ENCODE measurements around the gene RNF130. TPM values are rescaled to one million over a fixed set of nuclear protein-coding genes. Genes with fewer than 3 reads are reported as not detected.

RNF130 gene
- total and polyA plus RNA-seq, 4 donors, result 24.9 to 93.1 (median 51.4) TPM

- no peak overlapping the region for H3K27ac ChIP-seq (ENCODE audit: low read depth in 1 of 2, low read length in 2 of 2)
- no peaks in the 10 kb centered on the region for H3K9me3 ChIP-seq (ENCODE audit: control insufficient read depth in 4 of 4, low read length in 3 of 4)
- H3K9ac ChIP-seq (ENCODE audit: low read depth in 1 of 2, low read length in 2 of 2), result no peak overlapping the region
- no peak overlapping the region for H3K4me3 ChIP-seq (ENCODE audit: low read depth in 1 of 3, low read length in 3 of 3)
- TF ChIP-seq HNF4A (conservative IDR thresholded peaks at IDR 0.05) (no peak), JUND (IDR thresholded peaks at IDR 0.05) (no peak), FOXA2 (IDR thresholded peaks at IDR 0.05) (no peak), MAX (IDR thresholded peaks at IDR 0.05) (no peak), HNF4G (IDR thresholded peaks at IDR 0.05) (no peak), TAF1 (conservative IDR thresholded peaks at IDR 0.05) (no peak), EGR1 (IDR thresholded peaks at IDR 0.05; ENCODE audit: low read depth in 2 of 2) (no peak), RAD21 (IDR thresholded peaks at IDR 0.05) (no peak), ZBTB33 (IDR thresholded peaks at IDR 0.05) (no peak), RXRA (IDR thresholded peaks at IDR 0.05) (no peak)
- no peaks in the 10 kb centered on the region for H3K36me3 ChIP-seq (ENCODE audit: control insufficient read depth in 4 of 4, insufficient read depth in 3 of 4, low read depth in 1 of 4, low read length in 3 of 4)
- 97% methylated on average over 8 of the region's 8 CpGs for WGBS
- H3K4me1 ChIP-seq (ENCODE audit: control insufficient read depth in 4 of 4, insufficient read depth in 4 of 4, low read length in 3 of 4), result peaks cover 0 to 15% (median 11%) of the 10 kb centered on the region in 4 donors
- no peak for DNase-seq (ENCODE audit: low spot score)
- no peaks in the 10 kb centered on the region for H3K27me3 ChIP-seq (ENCODE audit: control insufficient read depth in 4 of 4, insufficient read depth in 4 of 4, low read length in 3 of 4)
These were observed 17.0 kb upstream of the RNF130 start for GRCh38 chr5:180088561-180088960.

GRCh38 chr5:180086816-180087399, 15.3 kb upstream of the RNF130 start:
- no peak for DNase-seq (ENCODE audit: low spot score)
- Histone ChIP-seq H3K27me3 (ENCODE audit: control insufficient read depth in 4 of 4, insufficient read depth in 4 of 4, low read length in 3 of 4) (no peaks in the 10 kb centered on the region), H3K4me1 (ENCODE audit: control insufficient read depth in 4 of 4, insufficient read depth in 4 of 4, low read length in 3 of 4) (peaks cover 0 to 14% (median 11%) of the 10 kb centered on the region in 4 donors), H3K36me3 (ENCODE audit: control insufficient read depth in 4 of 4, insufficient read depth in 3 of 4, low read depth in 1 of 4, low read length in 3 of 4) (no peaks in the 10 kb centered on the region), H3K27ac (ENCODE audit: low read depth in 1 of 2, low read length in 2 of 2) (no peak overlapping the region), H3K9ac (ENCODE audit: low read depth in 1 of 2, low read length in 2 of 2) (no peak overlapping the region), H3K9me3 (ENCODE audit: control insufficient read depth in 4 of 4, low read length in 3 of 4) (no peaks in the 10 kb centered on the region), H3K4me3 (ENCODE audit: low read depth in 1 of 3, low read length in 3 of 3) (no peak overlapping the region)
- WGBS, result 86% methylated on average over 11 of the region's 11 CpGs
- TF ChIP-seq EGR1 (IDR thresholded peaks at IDR 0.05; ENCODE audit: low read depth in 2 of 2) (no peak), RXRA (IDR thresholded peaks at IDR 0.05) (no peak), MAX (IDR thresholded peaks at IDR 0.05) (no peak), FOXA2 (IDR thresholded peaks at IDR 0.05) (no peak), CTCF (IDR thresholded peaks at IDR 0.05; ENCODE audit: low read depth, low read length, missing input control) (no peak), JUND (IDR thresholded peaks at IDR 0.05) (no peak), TAF1 (conservative IDR thresholded peaks at IDR 0.05) (no peak), ZBTB33 (IDR thresholded peaks at IDR 0.05) (no peak), YY1 (IDR thresholded peaks at IDR 0.05) (no peak)
